ENCODE results near the gene KCNN4. TPM values are rescaled to one million over a fixed set of nuclear protein-coding genes. Genes with fewer than 3 reads are reported as not detected.
A peak's percentile ranks its signal among the peaks of the same experiment; 100 is the strongest.

KCNN4 gene
- total and polyA plus RNA-seq, 2 of the 13 experiments (the other 11 are each of a cell fraction or from before 2014, with no cell fraction given): 0.13 to 0.25 TPM

- TF ChIP-seq ZXDC (CRISPR knock-in tag; IDR thresholded peaks at IDR 0.05) (no peak), SMARCC2 (IDR thresholded peaks at IDR 0.05) (no peak), ZNF780A (CRISPR knock-in tag; IDR thresholded peaks at IDR 0.05) (no peak), ZKSCAN1 (IDR thresholded peaks at IDR 0.05; ENCODE audit: low read length) (no peak), ZMAT3 (CRISPR knock-in tag; conservative IDR thresholded peaks at IDR 0.05) (no peak), ZNF207 (IDR thresholded peaks at IDR 0.05; ENCODE audit: borderline replicate concordance) (no peak), STAG1 (CRISPR knock-in tag; IDR thresholded peaks at IDR 0.05) (no peak), ZNF572 (CRISPR knock-in tag; IDR thresholded peaks at IDR 0.05) (0 out of 2 replicates have a peak, but pooled peaks have one; percentile 11), ZKSCAN5 (CRISPR knock-in tag; IDR thresholded peaks at IDR 0.05) (no peak), CBX1 (IDR thresholded peaks at IDR 0.05; ENCODE audit: low read depth) (no peak), BRF2 (CRISPR knock-in tag; IDR thresholded peaks at IDR 0.05) (no peak), HMGXB4 (CRISPR knock-in tag; IDR thresholded peaks at IDR 0.05; ENCODE audit: borderline replicate concordance in 1 of 2, low read depth in 1 of 2) (peak in 1 of 2 experiments; percentile 18; a peak in 1 of 4 replicates), ATF2 (CRISPR knock-in tag; IDR thresholded peaks at IDR 0.05) (no peak), NRL (CRISPR knock-in tag; IDR thresholded peaks at IDR 0.05; ENCODE audit: borderline replicate concordance) (no peak), HOXA3 (CRISPR knock-in tag; IDR thresholded peaks at IDR 0.05) (peak; percentile 34; the same call in 1 of the 2 replicates), TGIF2 (CRISPR knock-in tag; IDR thresholded peaks at IDR 0.05) (0 out of 2 replicates have a peak, but pooled peaks have one; percentile 3), SIN3A (IDR thresholded peaks at IDR 0.05; ENCODE audit: borderline replicate concordance, low read depth, low read length) (peak; percentile 67; the same call in 1 of the 2 replicates), POGZ (CRISPR knock-in tag; IDR thresholded peaks at IDR 0.05) (peak; percentile 70), SALL1 (CRISPR knock-in tag; IDR thresholded peaks at IDR 0.05) (no peak), ZNF660 (CRISPR knock-in tag; IDR thresholded peaks at IDR 0.05; ENCODE audit: borderline replicate concordance, low read depth) (no peak), ZBTB21 (CRISPR knock-in tag; IDR thresholded peaks at IDR 0.05) (no peak), ZNF672 (CRISPR knock-in tag; IDR thresholded peaks at IDR 0.05) (no peak), ZNF383 (CRISPR knock-in tag; IDR thresholded peaks at IDR 0.05; ENCODE audit: borderline replicate concordance) (no peak)
These were observed 46.3 kb upstream of the KCNN4 start, which contains the start of gene ZNF283 (continued) for GRCh38 chr19:43826787-43827754.
